ENCODE data around the gene RPA1. TPM values are rescaled to one million over a fixed set of nuclear protein-coding genes. Genes with fewer than 3 reads are reported as not detected.

Gene RPA1
- total RNA-seq, 1 donor from 2014 or later = 30.9 TPM

GRCh38 chr17:1912146-1912545 lies 82.3 kb downstream of the RPA1 start:
- TF ChIP-seq CTCF (IDR thresholded peaks at IDR 0.05) = no peak
- no peak for TF ChIP-seq POLR2AphosphoS5 (IDR thresholded peaks at IDR 0.05; ENCODE audit: insufficient read depth in 1 of 2, low read depth in 1 of 2)
- TF ChIP-seq POLR2A (IDR thresholded peaks at IDR 0.05) = no peak
- intact Hi-C loops (cut with DNase I) = no loop called here
- Histone ChIP-seq H3K27me3 (no peaks in the 10 kb centered on the region), H3K36me3 (no peaks in the 10 kb centered on the region), H3K4me3 (no peak overlapping the region), H3K9me3 (no peaks in the 10 kb centered on the region), H3K4me1 (peaks cover 15% of the 10 kb centered on the region), H3K27ac (no peak overlapping the region)
- DNase-seq (ENCODE audit: extremely low spot score in 2 of 2) = no peak

- H3K36me3 ChIP-seq = no peaks in the 10 kb centered on the region
- H3K4me3 ChIP-seq = no peak overlapping the region
- H3K27ac ChIP-seq = no peak overlapping the region
- H3K9me3 ChIP-seq = no peaks in the 10 kb centered on the region
- no peak for TF ChIP-seq POLR2A (IDR thresholded peaks at IDR 0.05)
- TF ChIP-seq POLR2AphosphoS5 (IDR thresholded peaks at IDR 0.05; ENCODE audit: insufficient read depth in 1 of 2, low read depth in 1 of 2) = no peak
- TF ChIP-seq CTCF (IDR thresholded peaks at IDR 0.05) = no peak
- peaks cover 4% of the 10 kb centered on the region for H3K4me1 ChIP-seq
- H3K27me3 ChIP-seq = no peaks in the 10 kb centered on the region
- DNase-seq (ENCODE audit: extremely low spot score in 2 of 2) = no peak
- intact Hi-C loops (cut with DNase I) = no loop called here
These were observed 83.9 kb downstream of the RPA1 start for GRCh38 chr17:1913702-1914101.

- Histone ChIP-seq H3K27ac (no peak overlapping the region), H3K4me3 (no peak overlapping the region), H3K9me3 (no peaks in the 10 kb centered on the region), H3K27me3 (no peaks in the 10 kb centered on the region), H3K4me1 (no peaks in the 10 kb centered on the region), H3K36me3 (no peaks in the 10 kb centered on the region)
- TF ChIP-seq POLR2AphosphoS5 (IDR thresholded peaks at IDR 0.05; ENCODE audit: insufficient read depth in 1 of 2, low read depth in 1 of 2) (no peak), CTCF (IDR thresholded peaks at IDR 0.05) (no peak), POLR2A (IDR thresholded peaks at IDR 0.05) (no peak)
- no peak for DNase-seq (ENCODE audit: extremely low spot score in 2 of 2)
- intact Hi-C loops (cut with DNase I) = no loop called here
These were observed 84.9 kb downstream of the RPA1 start for GRCh38 chr17:1914661-1915083.

- Histone ChIP-seq H3K4me1 (no peaks in the 10 kb centered on the region), H3K9me3 (no peaks in the 10 kb centered on the region), H3K36me3 (no peaks in the 10 kb centered on the region), H3K4me3 (no peak overlapping the region), H3K27me3 (no peaks in the 10 kb centered on the region), H3K27ac (no peak overlapping the region)
- TF ChIP-seq POLR2AphosphoS5 (IDR thresholded peaks at IDR 0.05; ENCODE audit: insufficient read depth in 1 of 2, low read depth in 1 of 2) (no peak), POLR2A (IDR thresholded peaks at IDR 0.05) (no peak), CTCF (IDR thresholded peaks at IDR 0.05) (no peak)
- DNase-seq (ENCODE audit: extremely low spot score in 2 of 2) = no peak
- intact Hi-C loops (cut with DNase I) = no loop called here
These were observed 86.1 kb downstream of the RPA1 start for GRCh38 chr17:1915889-1916288.

GRCh38 chr17:1916316-1916715 lies 86.5 kb downstream of the RPA1 start:
- TF ChIP-seq POLR2A (IDR thresholded peaks at IDR 0.05) (no peak), POLR2AphosphoS5 (IDR thresholded peaks at IDR 0.05; ENCODE audit: insufficient read depth in 1 of 2, low read depth in 1 of 2) (no peak), CTCF (IDR thresholded peaks at IDR 0.05) (no peak)
- intact Hi-C loops (cut with DNase I) = no loop called here
- H3K4me3 ChIP-seq = no peak overlapping the region
- H3K36me3 ChIP-seq = no peaks in the 10 kb centered on the region
- no peaks in the 10 kb centered on the region for H3K27me3 ChIP-seq
- H3K27ac ChIP-seq = no peak overlapping the region
- no peak for DNase-seq (ENCODE audit: extremely low spot score in 2 of 2)
- no peaks in the 10 kb centered on the region for H3K4me1 ChIP-seq
- H3K9me3 ChIP-seq = no peaks in the 10 kb centered on the region
